Kidney glomerular epithelial cell (primary cell): Measurements from ENCODE around the gene MIOS.
"Not testable (repeated sequence)": the region's sequence is repeated elsewhere in the genome, so short reads cannot be mapped to it uniquely, and the experiment has no call there.

ENCODE experiments used
- DNase-seq: peaks from one replicate; lab custom pipeline; 2025; lab: John Stamatoyannopoulos, UW

MIOS gene

GRCh38 chr7:7647495-7648036 lies 80.9 kb downstream of the MIOS start:
- no peak for DNase-seq

GRCh38 chr7:7650682-7651206 lies 84.1 kb downstream of the MIOS start:
- no peak for DNase-seq

- no peak for DNase-seq
Measured at GRCh38 chr7:7651479-7651878, 84.8 kb downstream of the MIOS start.

- DNase-seq, result no peak
Measured at GRCh38 chr7:7652798-7653540, 86.3 kb downstream of the MIOS start.

GRCh38 chr7:7653593-7654187 lies 87.0 kb downstream of the MIOS start:
- peak; percentile 1 for DNase-seq

GRCh38 chr7:7654964-7655715 lies 88.5 kb downstream of the MIOS start:
- DNase-seq, result no peak

GRCh38 chr7:7656459-7656858 lies 89.8 kb downstream of the MIOS start:
- not testable (repeated sequence) for DNase-seq
